Naive thymus-derived CD8-positive, alpha-beta T cell (primary cell): ENCODE measurements around the gene RAD51B. TPM values are rescaled to one million over a fixed set of nuclear protein-coding genes. Genes with fewer than 3 reads are reported as not detected.

Experiments
- ATAC-seq, 2 donors: fragments of 150-1000 bp; cut with Tn5 transposase in 1 of 2; sonication (Bioruptor Pico), chemical (Tn5 transposase) in 1 of 2; 1 replicate in 1 of 2; 2 replicates in 1 of 2; pipeline ENCODE4 v1.10.0; 2021; ENCODE audit warnings: mild to moderate bottlenecking in 2 of 2, moderate library complexity in 2 of 2
- POLR2A ChIA-PET: fragments of 350-600 bp; sonication (Branson Sonifier 250); formaldehyde crosslinking; loops from one replicate; lab custom pipeline; 2021; ENCODE audit warnings: antibody characterized with exemption; lab: Charles Lee
- DNase-seq, 10 donors: peaks; one replicate each; pipeline versions ENCODE4 v3.0.0 to v3.0.0-alpha.2; 2020 to 2022
- H3K27ac Mint-ChIP-seq, 10 donors: one replicate each; pipeline ENCODE4 v1.8.0; 2020 to 2022; ENCODE audit warnings: mild to moderate bottlenecking in 10 of 10, mixed read lengths in 10 of 10, moderate library complexity in 4 of 10, inconsistent platforms in 1 of 10
- H3K27me3 Mint-ChIP-seq, 5 donors: one replicate each; pipeline ENCODE4 v1.8.0; 2021 to 2022; ENCODE audit warnings: mixed read lengths in 5 of 5
- H3K36me3 Mint-ChIP-seq, 3 donors: one replicate each; pipeline ENCODE4 v1.8.0; 2020 to 2022; ENCODE audit warnings: mixed read lengths in 3 of 3, mild to moderate bottlenecking in 2 of 3, inconsistent platforms in 1 of 3
- H3K4me1 Mint-ChIP-seq, 4 donors: one replicate each; pipeline ENCODE4 v1.8.0; 2021 to 2022; ENCODE audit warnings: mixed read lengths in 4 of 4
- H3K4me3 Mint-ChIP-seq, 10 donors: one replicate each; pipeline ENCODE4 v1.8.0; 2020 to 2022; ENCODE audit warnings: mild to moderate bottlenecking in 10 of 10, mixed read lengths in 10 of 10, moderate library complexity in 6 of 10, inconsistent platforms in 1 of 10
- H3K9me3 Mint-ChIP-seq, 9 donors: one replicate each; pipeline ENCODE4 v1.8.0; 2020 to 2022; ENCODE audit warnings: mixed read lengths in 9 of 9, mild to moderate bottlenecking in 3 of 9, inconsistent platforms in 1 of 9, moderate library complexity in 1 of 9
- polyA plus RNA-seq, 3 donors: library from polyadenylated mRNA; unstranded; fragments of 300-500 nt; fragmentation: Illumina TruSeq; gene quantifications; one replicate each; pipeline ENCODE4 v1.2.3, GENCODE V29; 2021
- total RNA-seq, 8 experiments: library from RNA in 2 of 8; stranded (reverse) in 2 of 8; gene quantifications; one replicate each; pipeline ENCODE4 v1.2.3 and lab custom pipeline; 2021 to 2026

Gene RAD51B
- total and polyA plus RNA-seq, 5 experiments from 2014 or later: 15.1 to 30.0 (median 26.4) TPM

- H3K36me3 Mint-ChIP-seq: no peaks in the 10 kb centered on the region
- ATAC-seq: peak in 1 of 2 donors; percentile 72
- peaks cover 0 to 3% (median 0%) of the 10 kb centered on the region in 9 donors for H3K9me3 Mint-ChIP-seq
- POLR2A ChIA-PET: interaction anchor here (0.7 kb wide), 1 partner anchor 776 kb away, joined by 4 read pairs; no protein-coding TSS in a partner anchor
- peak in 1 of 10 donors; percentile 14 for DNase-seq
- H3K27ac Mint-ChIP-seq: peak overlapping the region in 1 of 10 donors; percentile 35
- peak overlapping the region in 1 of 10 donors; percentile 32 for H3K4me3 Mint-ChIP-seq
- H3K4me1 Mint-ChIP-seq: peaks cover 0 to 28% (median 7%) of the 10 kb centered on the region in 4 donors
- peaks cover 0 to 6% (median 0%) of the 10 kb centered on the region in 5 donors for H3K27me3 Mint-ChIP-seq
Measured at GRCh38 chr14:68741839-68742470, 922.4 kb downstream of the RAD51B start.

- no peak for DNase-seq
- Mint-ChIP-seq H3K4me3 (no peak overlapping the region), H3K27ac (peak overlapping the region in 1 of 10 donors; percentile 6), H3K36me3 (no peaks in the 10 kb centered on the region), H3K9me3 (peaks cover 0 to 3% (median 0%) of the 10 kb centered on the region in 9 donors), H3K4me1 (peaks cover 4 to 28% (median 10%) of the 10 kb centered on the region in 4 donors), H3K27me3 (peaks cover 0 to 6% (median 0%) of the 10 kb centered on the region in 5 donors)
- POLR2A ChIA-PET: no interaction called here
- no peak for ATAC-seq
Measured at GRCh38 chr14:68744613-68745012, 925.0 kb downstream of the RAD51B start.

GRCh38 chr14:68747393-68747792 lies 927.8 kb downstream of the RAD51B start:
- H3K9me3 Mint-ChIP-seq: no peaks in the 10 kb centered on the region
- POLR2A ChIA-PET: no interaction called here
- no peak overlapping the region for H3K4me3 Mint-ChIP-seq
- ATAC-seq (no peak), DNase-seq (no peak)
- H3K36me3 Mint-ChIP-seq: no peaks in the 10 kb centered on the region
- H3K27ac Mint-ChIP-seq: peak overlapping the region in 2 of 10 donors; percentile 9 to 72
- H3K4me1 Mint-ChIP-seq: peaks cover 4 to 12% (median 10%) of the 10 kb centered on the region in 4 donors
- H3K27me3 Mint-ChIP-seq: peaks cover 0 to 6% (median 0%) of the 10 kb centered on the region in 5 donors

GRCh38 chr14:68748260-68748659 lies 928.7 kb downstream of the RAD51B start:
- Mint-ChIP-seq H3K4me3 (no peak overlapping the region), H3K9me3 (no peaks in the 10 kb centered on the region), H3K27ac (peak overlapping the region in 1 of 10 donors; percentile 9), H3K4me1 (peaks cover 3 to 14% (median 7%) of the 10 kb centered on the region in 4 donors), H3K36me3 (no peaks in the 10 kb centered on the region), H3K27me3 (peaks cover 0 to 6% (median 0%) of the 10 kb centered on the region in 5 donors)
- POLR2A ChIA-PET: interaction anchor here (0.6 to 0.9 kb wide), 2 partner anchors 120 to 457 kb away, joined by 3 read pairs; no protein-coding TSS in a partner anchor
- ATAC-seq: no peak
- DNase-seq: no peak

GRCh38 chr14:68748691-68749090 lies 929.1 kb downstream of the RAD51B start:
- peaks cover 0 to 6% (median 0%) of the 10 kb centered on the region in 5 donors for H3K27me3 Mint-ChIP-seq
- no peak overlapping the region for H3K27ac Mint-ChIP-seq
- ATAC-seq (no peak), DNase-seq (no peak)
- no peak overlapping the region for H3K4me3 Mint-ChIP-seq
- POLR2A ChIA-PET: interaction anchor here (0.6 to 0.9 kb wide), 2 partner anchors 121 to 458 kb away, joined by 3 read pairs; no protein-coding TSS in a partner anchor
- no peaks in the 10 kb centered on the region for H3K36me3 Mint-ChIP-seq
- H3K9me3 Mint-ChIP-seq: no peaks in the 10 kb centered on the region
- peaks cover 2 to 14% (median 7%) of the 10 kb centered on the region in 4 donors for H3K4me1 Mint-ChIP-seq

- ATAC-seq: no peak
- Mint-ChIP-seq H3K27ac (no peak overlapping the region), H3K4me1 (peaks cover 0 to 14% (median 11%) of the 10 kb centered on the region in 4 donors), H3K4me3 (no peak overlapping the region), H3K9me3 (no peaks in the 10 kb centered on the region), H3K27me3 (peaks cover 0 to 1% (median 0%) of the 10 kb centered on the region in 5 donors), H3K36me3 (no peaks in the 10 kb centered on the region)
- no peak for DNase-seq
- POLR2A ChIA-PET: no interaction called here
Measured at GRCh38 chr14:68749487-68750475, 930.2 kb downstream of the RAD51B start.

DNA sequence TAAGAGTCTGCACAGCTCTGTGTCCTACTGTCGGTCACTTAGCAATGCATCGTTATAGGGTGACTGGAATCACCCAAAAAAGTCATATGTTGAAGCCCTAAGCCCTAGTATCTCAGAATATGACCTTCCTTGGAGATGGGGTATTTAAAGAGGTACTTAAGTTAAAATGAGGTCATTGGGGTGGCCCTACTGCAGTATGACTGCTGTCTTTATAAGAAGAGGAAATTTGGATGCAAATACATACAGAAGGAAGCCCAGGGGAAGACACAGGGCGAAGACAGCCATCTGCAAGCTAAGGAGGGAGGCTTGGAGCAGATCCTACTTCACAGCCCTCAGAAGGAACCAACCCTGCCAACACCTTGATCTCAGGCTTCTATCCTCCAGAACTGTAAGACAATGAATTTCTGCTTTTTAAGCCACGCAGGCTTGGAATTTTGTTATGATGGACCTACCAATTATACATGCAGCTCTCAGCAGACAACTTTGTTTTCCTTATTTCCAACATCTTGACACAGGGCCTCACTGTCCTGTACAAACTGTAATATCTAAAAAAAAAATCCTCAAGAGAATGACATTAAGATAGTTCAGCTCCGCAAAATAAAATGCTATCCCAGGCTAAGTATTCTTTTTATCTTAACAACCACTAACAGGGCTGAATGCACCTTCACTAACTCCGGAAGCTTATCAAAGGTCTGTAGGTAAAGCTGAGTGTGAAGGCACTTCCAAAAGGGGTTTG lies 932.9 kb downstream of the RAD51B start:
- H3K9me3 Mint-ChIP-seq: no peaks in the 10 kb centered on the region
- peak overlapping the region in 1 of 10 donors; percentile 79 for H3K27ac Mint-ChIP-seq
- H3K36me3 Mint-ChIP-seq: no peaks in the 10 kb centered on the region
- POLR2A ChIA-PET: interaction anchor here (0.5 to 0.9 kb wide), 2 partner anchors 30 to 296 kb away, joined by 3 to 4 read pairs; no protein-coding TSS in a partner anchor
- no peak overlapping the region for H3K4me3 Mint-ChIP-seq
- peaks cover 0 to 2% (median 0%) of the 10 kb centered on the region in 5 donors for H3K27me3 Mint-ChIP-seq
- DNase-seq (no peak), ATAC-seq (no peak)
- H3K4me1 Mint-ChIP-seq: peaks cover 11 to 24% (median 16%) of the 10 kb centered on the region in 4 donors

GRCh38 chr14:68753690-68754089 lies 934.1 kb downstream of the RAD51B start:
- H3K36me3 Mint-ChIP-seq: no peaks in the 10 kb centered on the region
- POLR2A ChIA-PET: no interaction called here
- no peak for ATAC-seq
- H3K4me3 Mint-ChIP-seq: no peak overlapping the region
- H3K9me3 Mint-ChIP-seq: no peaks in the 10 kb centered on the region
- H3K27me3 Mint-ChIP-seq: peaks cover 0 to 2% (median 0%) of the 10 kb centered on the region in 5 donors
- peaks cover 10 to 27% (median 23%) of the 10 kb centered on the region in 4 donors for H3K4me1 Mint-ChIP-seq
- H3K27ac Mint-ChIP-seq: no peak overlapping the region
- DNase-seq: no peak

DNA sequence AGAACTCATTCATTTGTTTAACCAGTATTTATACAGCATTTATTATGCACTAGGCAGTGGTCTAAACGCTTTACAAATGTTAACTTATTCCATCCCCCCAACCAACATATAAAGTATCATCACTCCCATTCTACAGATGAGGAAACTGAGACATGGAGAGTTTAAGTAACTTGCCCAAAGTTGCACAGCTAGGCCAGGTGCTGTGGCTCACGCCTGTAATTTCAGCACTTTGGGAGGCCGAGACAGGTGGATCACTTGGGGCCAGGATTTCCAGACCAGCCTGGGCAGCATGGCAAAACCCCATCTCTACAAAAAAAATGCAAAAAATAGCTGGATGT lies 935.4 kb downstream of the RAD51B start:
- H3K27me3 Mint-ChIP-seq: peaks cover 0 to 2% (median 0%) of the 10 kb centered on the region in 5 donors

GRCh38 chr14:68756000-68756481 lies 936.5 kb downstream of the RAD51B start:
- Mint-ChIP-seq H3K4me3 (no peak overlapping the region), H3K27ac (peak overlapping the region in 1 of 10 donors; percentile 41), H3K4me1 (peaks cover 14 to 42% (median 31%) of the 10 kb centered on the region in 4 donors), H3K27me3 (peaks cover 0 to 2% (median 0%) of the 10 kb centered on the region in 5 donors), H3K36me3 (no peaks in the 10 kb centered on the region), H3K9me3 (no peaks in the 10 kb centered on the region)
- DNase-seq: no peak
- POLR2A ChIA-PET: interaction anchor here (1.5 kb wide), 1 partner anchor 24 kb away, joined by 5 read pairs; no protein-coding TSS in a partner anchor
- no peak for ATAC-seq

More for the DNA sequence above, 935.4 kb downstream of the RAD51B start:
- Mint-ChIP-seq H3K36me3 (no peaks in the 10 kb centered on the region), H3K4me1 (peaks cover 13 to 32% (median 26%) of the 10 kb centered on the region in 4 donors), H3K27ac (no peak overlapping the region), H3K4me3 (no peak overlapping the region), H3K9me3 (no peaks in the 10 kb centered on the region)
- POLR2A ChIA-PET: interaction anchor here (0.7 kb wide), 1 partner anchor 307 kb away, joined by 3 read pairs; no protein-coding TSS in a partner anchor
- ATAC-seq (no peak), DNase-seq (no peak)

DNA sequence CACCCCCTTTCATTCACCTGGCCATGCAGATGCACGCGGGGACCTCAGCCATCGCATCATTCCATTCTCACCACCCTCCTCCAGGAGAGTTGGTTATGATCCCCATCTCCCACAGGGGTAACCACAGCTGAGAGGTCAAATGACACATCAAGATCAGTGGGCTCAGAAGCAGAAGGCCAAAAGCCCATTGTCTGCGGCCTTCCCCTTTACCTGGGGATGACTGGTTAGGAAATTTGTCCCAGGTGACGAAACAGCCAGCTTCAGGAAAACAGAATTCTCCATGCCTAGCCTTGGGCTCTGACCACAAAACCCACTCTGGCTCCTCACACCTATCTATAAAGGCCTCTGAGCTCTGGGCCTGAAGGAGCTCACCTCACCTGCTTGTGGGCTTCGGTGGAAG lies 937.2 kb downstream of the RAD51B start:
- POLR2A ChIA-PET: interaction anchor here (1.5 to 1.6 kb wide), 2 partner anchors 23 to 36 kb away, joined by 4 to 5 read pairs; partner anchors contain the start of gene ZFP36L1
- Mint-ChIP-seq H3K9me3 (no peaks in the 10 kb centered on the region), H3K36me3 (no peaks in the 10 kb centered on the region), H3K4me3 (no peak overlapping the region), H3K27me3 (peaks cover 0 to 2% (median 0%) of the 10 kb centered on the region in 5 donors), H3K27ac (no peak overlapping the region), H3K4me1 (peaks cover 17 to 44% (median 31%) of the 10 kb centered on the region in 4 donors)
- DNase-seq: no peak
- ATAC-seq: no peak
